GM19468 (cell line): ENCODE data around the gene PISD.
"Not testable (repeated sequence)": the region's sequence is repeated elsewhere in the genome, so short reads cannot be mapped to it uniquely, and the experiment has no call there.

Source experiments
- ATAC-seq: cut with Tn5 transposase; IDR thresholded peaks from one replicate; pipeline ENCODE4 v1.9.1; 2021; ENCODE audit warnings: mild to moderate bottlenecking, moderate library complexity, moderate number of reproducible peaks; ENCODE audit not compliant: unreplicated experiment; ENCODE audit errors: extremely low read depth

Gene PISD

GRCh38 chr22:31661851-31662667 is at the start of gene PISD:
PISD (minus strand) TSS chr22:31662215; CDS start chr22:31662208, 7 bp downstream.
- peak; percentile 65 for ATAC-seq

- not testable (repeated sequence) for ATAC-seq
Observed at GRCh38 chr22:31711226-31711625, 49.2 kb upstream of the PISD start.

DNA sequence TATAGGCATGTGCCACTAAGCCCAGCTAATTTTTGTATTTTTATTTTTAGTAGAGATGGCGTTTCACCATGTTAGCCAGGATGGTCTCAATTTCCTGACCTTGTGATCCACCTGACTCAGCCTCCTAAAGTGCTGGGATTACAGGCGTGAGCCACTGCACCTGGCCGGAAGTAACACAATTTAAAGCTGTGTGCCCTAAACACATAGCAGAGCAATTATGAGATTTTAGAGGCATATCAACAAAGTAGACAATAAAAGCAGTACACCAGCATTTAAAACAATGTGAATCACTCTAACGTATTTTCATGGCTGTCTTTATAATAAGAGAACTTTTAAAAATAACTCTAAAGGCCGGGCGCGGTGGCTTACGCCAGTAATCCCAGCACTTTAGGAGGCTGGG is 45.5 kb upstream of the PISD start:
- ATAC-seq, result no peak

DNA sequence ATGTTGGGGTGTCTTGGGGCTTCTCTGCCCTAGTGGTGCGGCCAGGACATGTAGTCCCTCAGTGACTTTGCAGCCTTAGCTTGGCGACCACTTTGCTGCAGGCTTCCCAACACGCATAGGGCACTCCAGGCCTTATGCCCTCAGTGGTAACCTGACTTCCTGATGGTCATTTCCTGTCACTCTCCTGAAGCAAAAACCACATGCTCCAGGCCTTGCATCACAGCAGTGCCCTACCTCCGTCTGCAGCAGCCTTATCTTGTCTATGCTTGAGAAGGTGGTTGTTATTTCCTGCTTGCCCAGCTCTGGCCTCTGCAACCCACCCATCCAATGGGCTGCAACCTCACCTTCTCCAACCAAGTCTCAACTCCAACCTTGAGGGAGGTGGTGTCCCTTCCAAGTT is 33.4 kb upstream of the PISD start:
- no peak for ATAC-seq

GRCh38 chr22:31694046-31694445 is 32.0 kb upstream of the PISD start:
- ATAC-seq, result not testable (repeated sequence)

DNA sequence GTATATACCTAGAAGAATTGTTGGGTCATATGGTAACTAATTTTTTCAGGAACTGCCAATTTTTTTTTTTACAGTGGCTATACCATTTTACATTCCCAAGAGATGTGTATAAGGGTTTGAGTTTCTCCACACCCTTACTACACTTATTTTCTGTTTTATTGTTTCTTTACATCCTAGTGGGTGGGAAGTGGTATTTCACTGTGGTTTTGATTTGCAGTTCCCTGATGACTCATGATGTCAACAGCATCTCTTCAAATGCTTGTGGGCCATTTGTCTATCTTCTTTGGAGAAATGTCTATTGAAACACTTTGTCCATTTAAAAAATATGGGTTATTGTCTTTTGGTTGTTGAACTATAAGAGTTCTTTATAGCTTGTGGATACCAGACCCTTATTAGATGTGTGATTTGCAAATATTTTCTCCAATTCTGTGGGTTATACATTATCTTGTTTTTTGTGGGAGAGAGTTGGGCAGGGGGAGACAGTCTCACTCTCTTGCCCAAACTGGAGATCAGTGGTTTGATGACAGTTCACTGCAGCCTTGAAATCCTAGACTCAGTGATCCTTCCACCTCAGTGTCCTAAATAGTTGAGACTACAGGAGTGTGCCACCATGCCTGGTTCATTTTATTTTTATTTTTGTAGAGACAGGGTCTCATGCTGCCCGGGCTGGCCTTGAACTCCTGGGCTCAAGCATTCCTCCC is 30.3 kb upstream of the PISD start:
- ATAC-seq, result no peak

DNA sequence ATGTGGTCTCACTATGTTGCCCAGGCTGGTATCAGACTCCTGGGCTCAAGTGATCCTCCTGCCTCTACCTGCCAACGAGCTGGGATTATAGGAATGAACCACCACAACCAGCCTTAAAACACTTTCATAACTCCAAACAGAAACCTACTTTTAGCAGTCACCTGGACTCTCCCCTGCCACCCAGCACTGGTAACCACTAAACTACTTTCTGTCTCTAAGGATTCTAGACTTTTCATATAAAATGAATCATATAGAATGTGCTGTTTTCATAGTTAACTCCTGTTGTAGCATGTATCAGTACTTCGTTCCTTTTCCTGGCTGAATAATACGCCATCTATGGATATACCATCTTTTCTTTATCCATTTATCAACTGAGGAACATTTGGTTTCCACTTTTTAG is 29.4 kb upstream of the PISD start:
- no peak for ATAC-seq

GRCh38 chr22:31683181-31684105 is 21.4 kb upstream of the PISD start:
- no peak for ATAC-seq

DNA sequence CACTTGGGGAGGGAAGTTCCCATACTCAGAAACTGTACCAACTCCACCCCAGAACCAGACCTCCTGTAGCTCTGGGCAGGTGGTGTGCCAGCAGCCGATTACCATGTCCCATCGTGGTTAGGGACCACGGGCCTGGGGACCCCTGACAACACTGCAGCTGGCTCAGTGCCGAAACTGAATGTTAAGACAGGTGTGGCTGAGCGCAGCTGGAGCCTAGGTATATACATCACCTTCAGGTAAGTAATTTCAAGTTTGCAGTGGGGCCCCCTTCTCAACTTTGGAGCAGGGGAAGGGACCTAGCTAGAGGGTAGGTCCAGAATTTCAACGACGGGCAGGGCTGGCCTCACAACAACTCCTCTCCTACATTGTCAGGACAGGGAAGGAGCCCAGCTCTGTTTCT is 20.7 kb upstream of the PISD start:
- ATAC-seq, result no peak

DNA sequence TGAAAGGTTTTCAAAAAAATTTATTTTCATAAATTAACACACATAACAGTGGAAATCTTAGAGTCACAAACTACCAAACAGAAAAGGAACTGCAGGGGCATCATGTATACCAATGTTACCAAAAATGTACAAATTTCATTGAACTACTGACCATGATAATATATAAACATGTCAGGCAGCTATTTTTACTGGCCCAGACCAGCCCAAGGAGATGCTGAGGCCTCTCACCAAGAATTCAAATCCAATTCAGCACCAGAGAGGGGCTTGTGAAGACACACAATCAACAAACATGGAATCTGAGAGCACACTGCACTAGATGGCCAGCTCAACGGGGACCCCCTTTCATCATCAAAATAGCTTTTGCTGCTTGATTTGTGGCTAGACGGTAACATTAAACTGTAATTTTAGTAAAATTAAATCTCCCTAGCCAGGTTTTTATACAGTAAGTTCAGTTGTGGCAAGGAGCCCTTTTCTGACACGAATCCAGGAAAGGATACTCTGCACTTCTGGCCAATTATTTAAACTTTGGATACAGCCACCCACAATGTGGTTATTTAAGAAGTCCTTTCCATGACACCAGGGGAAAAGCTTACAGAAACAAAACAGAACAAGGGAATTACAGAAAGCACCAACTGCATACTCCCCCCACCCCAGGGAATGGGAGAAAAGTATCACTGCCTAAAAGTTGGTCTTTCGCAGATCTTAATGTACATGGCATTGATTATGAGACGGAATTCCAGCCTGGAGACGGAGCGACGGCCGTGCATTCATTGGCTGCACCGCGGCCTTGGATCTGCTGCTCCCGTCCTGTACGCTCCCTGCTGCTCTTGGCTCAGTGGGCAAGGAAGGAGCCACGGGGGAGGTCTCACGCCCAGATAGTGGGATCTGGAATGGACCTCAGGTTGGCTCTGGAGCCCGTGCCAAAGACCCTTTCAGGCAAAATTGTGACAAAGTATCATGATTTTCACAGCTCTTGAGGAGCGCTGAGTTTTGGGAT is 19.6 kb upstream of the PISD start:
- ATAC-seq, result no peak

- no peak for ATAC-seq
Observed at GRCh38 chr22:31680861-31681341, 18.9 kb upstream of the PISD start.

DNA sequence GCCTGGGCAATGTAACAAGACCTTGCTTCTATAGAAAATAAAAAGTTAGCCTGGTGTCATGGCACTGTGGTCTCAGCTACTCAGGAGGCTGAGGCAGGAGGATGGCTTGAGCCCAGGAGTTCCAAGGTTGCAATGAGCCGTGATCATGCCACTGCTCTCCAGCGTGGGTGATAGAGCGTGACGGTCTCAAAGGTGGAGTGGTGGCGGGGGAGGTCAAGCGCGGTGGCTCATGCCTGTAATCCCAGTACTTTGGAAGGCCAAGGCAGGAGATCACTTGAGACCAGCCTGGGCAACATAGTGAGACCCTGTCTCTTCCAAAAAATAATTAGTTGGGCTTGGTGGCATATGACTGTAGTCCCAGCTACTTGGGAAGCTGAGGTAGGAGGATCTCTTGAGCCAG is 16.7 kb upstream of the PISD start:
- no peak for ATAC-seq

- peak; percentile 76 for ATAC-seq
Observed at GRCh38 chr22:31676700-31677099, 14.7 kb upstream of the PISD start.

- ATAC-seq, result not testable (repeated sequence)
Observed at GRCh38 chr22:31674219-31674618, 12.2 kb upstream of the PISD start.

DNA sequence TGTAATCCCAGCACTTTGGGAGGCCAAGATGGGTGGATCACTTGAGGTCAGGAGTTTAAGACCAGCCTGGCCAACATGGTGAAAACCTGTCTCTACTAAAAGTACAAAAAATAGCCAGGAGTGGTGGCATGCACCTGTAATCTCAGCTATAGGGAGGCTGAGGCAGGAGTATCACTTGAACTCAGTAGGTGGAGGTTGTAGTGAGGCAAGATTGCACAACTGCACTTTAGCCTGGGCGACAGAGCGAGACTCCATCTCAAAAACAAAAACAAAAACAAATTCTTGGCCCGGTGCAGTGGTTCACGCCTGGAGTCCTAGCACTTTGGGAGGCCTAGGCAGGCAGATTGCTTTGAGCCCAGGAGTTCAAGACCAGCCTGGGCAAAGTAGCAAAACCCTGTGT is 6.8 kb upstream of the PISD start:
- not testable (repeated sequence) for ATAC-seq

DNA sequence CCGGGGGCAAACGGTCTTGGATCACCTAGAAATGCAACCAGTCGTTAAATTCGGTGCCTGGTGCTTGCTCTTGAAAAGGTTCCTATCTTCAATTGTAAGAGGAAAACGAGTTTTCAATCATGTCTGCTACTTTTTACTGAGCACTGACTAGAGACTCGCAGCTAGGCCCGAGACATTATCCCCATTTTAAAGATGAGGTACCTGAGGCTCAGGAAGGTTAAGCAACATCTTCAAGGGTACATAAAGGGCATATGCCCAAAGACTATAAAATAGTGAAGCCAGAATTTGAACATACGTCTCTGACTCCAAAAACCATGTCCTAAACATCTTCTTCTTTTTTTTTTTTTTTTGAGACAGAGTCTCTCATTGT is 638 bp upstream of the PISD start:
- no peak for ATAC-seq

GRCh38 chr22:31660860-31661341 is 1.1 kb downstream of the PISD start:
- ATAC-seq, result not testable (repeated sequence)

DNA sequence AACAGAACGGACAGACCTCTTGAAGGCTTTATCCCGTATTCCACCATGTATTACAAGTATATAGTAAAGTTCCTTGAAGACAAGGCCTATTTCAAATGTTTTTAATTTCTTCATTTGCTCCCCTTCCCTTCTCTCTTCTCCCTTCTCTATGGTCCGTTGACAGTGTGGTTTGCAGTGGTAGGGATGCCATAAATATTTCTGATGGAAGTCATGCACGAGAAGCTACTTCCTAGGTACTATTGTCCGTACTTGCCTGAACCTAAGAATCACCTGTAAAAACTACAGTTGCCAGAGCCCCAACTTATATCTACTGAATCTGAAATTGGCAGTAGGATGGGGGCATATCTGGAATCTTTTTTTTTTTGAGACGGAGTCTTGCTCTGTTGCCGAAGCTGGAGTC is 2.8 kb downstream of the PISD start:
- ATAC-seq, result no peak

GRCh38 chr22:31654408-31654807 is 7.6 kb downstream of the PISD start:
- ATAC-seq, result no peak
